Measurements from ENCODE around the gene DOCK2. TPM values are rescaled to one million over a fixed set of nuclear protein-coding genes. Genes with fewer than 3 reads are reported as not detected.

The DOCK2 gene
- total RNA-seq, 1 experiment from 2014 or later, result 1.4 TPM

DNA sequence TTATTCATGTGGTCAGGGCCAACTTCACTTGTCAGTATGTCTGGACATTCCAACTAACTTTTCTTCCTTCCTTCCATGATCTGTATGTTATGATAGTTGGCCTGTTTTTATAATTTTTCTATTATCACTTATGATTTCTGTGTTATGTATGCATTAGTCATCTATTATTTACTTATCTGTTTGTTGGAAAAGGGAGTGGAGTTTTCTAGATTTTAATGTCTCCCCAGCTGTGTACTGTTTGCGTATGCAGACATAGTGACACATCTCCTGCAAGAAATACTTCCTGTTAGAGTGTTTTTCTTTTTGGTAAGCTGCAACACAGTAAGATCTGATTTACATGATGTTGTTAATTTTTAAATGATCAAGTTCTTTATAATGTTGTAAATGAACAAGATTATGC, 351.9 kb downstream of the DOCK2 start:
- no peak for DNase-seq (ENCODE audit: low read depth, low spot score)
- H3K27me3 ChIP-seq (ENCODE audit: control insufficient read depth, insufficient read depth, low read length), result no peaks in the 10 kb centered on the region; the same call in 1 of the 2 replicates
- H3K36me3 ChIP-seq (ENCODE audit: control insufficient read depth, insufficient read depth, low read length), result no peaks in the 10 kb centered on the region
- intact Hi-C loops (cut with micrococcal nuclease; ENCODE audit: unreplicated experiment), result no loop called here
- no peaks in the 10 kb centered on the region for H3K4me1 ChIP-seq (ENCODE audit: control insufficient read depth, insufficient read depth, low read length)
- in situ Hi-C loops (cut with HindIII; ENCODE audit: low pct_unique_long_range_greater_than_20kb, low sequenced_read_pairs), result no loop called here
- BruUV-seq (replicated peaks), result no TSS peak
- no peak overlapping the region for H3K27ac ChIP-seq (ENCODE audit: low read length)
- no peaks in the 10 kb centered on the region for H3K9me3 ChIP-seq (ENCODE audit: control insufficient read depth, insufficient read depth, low read depth, low read length)
- no peak overlapping the region for H3K4me3 ChIP-seq (ENCODE audit: low read depth in 2 of 2, low read length in 2 of 2)
- ChIA-PET CTCF (no interaction called here), POLR2A (no interaction called here)
- TF ChIP-seq, protein P1, sequence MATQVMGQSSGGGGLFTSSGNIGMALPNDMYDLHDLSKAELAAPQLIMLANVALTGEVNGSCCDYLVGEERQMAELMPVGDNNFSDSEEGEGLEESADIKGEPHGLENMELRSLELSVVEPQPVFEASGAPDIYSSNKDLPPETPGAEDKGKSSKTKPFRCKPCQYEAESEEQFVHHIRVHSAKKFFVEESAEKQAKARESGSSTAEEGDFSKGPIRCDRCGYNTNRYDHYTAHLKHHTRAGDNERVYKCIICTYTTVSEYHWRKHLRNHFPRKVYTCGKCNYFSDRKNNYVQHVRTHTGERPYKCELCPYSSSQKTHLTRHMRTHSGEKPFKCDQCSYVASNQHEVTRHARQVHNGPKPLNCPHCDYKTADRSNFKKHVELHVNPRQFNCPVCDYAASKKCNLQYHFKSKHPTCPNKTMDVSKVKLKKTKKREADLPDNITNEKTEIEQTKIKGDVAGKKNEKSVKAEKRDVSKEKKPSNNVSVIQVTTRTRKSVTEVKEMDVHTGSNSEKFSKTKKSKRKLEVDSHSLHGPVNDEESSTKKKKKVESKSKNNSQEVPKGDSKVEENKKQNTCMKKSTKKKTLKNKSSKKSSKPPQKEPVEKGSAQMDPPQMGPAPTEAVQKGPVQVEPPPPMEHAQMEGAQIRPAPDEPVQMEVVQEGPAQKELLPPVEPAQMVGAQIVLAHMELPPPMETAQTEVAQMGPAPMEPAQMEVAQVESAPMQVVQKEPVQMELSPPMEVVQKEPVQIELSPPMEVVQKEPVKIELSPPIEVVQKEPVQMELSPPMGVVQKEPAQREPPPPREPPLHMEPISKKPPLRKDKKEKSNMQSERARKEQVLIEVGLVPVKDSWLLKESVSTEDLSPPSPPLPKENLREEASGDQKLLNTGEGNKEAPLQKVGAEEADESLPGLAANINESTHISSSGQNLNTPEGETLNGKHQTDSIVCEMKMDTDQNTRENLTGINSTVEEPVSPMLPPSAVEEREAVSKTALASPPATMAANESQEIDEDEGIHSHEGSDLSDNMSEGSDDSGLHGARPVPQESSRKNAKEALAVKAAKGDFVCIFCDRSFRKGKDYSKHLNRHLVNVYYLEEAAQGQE (IDR thresholded peaks at IDR 0.05; ENCODE audit: insufficient read depth in 1 of 2, low read depth in 2 of 2, low read length in 1 of 2), result no peak
- no peak for TF ChIP-seq SIN3A (IDR thresholded peaks at IDR 0.05; ENCODE audit: borderline replicate concordance, insufficient read depth, low read depth, low read length)
- no peak for TF ChIP-seq POLR2AphosphoS5 (IDR thresholded peaks at IDR 0.05; ENCODE audit: low read depth, low read length)
- TF ChIP-seq TCF7L2 (IDR thresholded peaks at IDR 0.05; ENCODE audit: low read depth, low read length), result no peak
- TF ChIP-seq, protein P2, sequence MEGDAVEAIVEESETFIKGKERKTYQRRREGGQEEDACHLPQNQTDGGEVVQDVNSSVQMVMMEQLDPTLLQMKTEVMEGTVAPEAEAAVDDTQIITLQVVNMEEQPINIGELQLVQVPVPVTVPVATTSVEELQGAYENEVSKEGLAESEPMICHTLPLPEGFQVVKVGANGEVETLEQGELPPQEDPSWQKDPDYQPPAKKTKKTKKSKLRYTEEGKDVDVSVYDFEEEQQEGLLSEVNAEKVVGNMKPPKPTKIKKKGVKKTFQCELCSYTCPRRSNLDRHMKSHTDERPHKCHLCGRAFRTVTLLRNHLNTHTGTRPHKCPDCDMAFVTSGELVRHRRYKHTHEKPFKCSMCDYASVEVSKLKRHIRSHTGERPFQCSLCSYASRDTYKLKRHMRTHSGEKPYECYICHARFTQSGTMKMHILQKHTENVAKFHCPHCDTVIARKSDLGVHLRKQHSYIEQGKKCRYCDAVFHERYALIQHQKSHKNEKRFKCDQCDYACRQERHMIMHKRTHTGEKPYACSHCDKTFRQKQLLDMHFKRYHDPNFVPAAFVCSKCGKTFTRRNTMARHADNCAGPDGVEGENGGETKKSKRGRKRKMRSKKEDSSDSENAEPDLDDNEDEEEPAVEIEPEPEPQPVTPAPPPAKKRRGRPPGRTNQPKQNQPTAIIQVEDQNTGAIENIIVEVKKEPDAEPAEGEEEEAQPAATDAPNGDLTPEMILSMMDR (IDR thresholded peaks at IDR 0.05), result no peak
- no peak for ATAC-seq

DNA sequence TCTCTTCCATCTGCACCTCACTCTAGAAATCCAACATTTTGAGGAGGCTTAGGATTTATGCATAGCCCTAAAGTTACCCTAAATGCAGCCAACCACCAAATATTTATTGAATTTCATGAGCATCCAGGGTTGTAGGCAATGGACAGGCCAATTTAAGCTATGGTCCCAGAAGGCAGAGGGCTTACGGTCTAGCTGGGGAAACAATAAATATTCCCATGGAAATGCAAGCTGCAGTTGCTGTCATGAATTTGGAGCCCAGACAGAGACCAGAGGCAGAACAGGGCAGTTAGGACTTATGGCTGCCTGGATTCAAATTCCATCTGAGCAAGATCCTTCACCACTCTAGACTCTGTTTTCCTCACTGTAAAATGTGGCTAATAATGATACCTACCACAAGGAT, 352.3 kb downstream of the DOCK2 start:
- in situ Hi-C loops (cut with HindIII; ENCODE audit: low pct_unique_long_range_greater_than_20kb, low sequenced_read_pairs) (no loop called here), intact Hi-C loops (cut with micrococcal nuclease; ENCODE audit: unreplicated experiment) (no loop called here)
- Histone ChIP-seq H3K9me3 (ENCODE audit: control insufficient read depth, insufficient read depth, low read depth, low read length) (no peaks in the 10 kb centered on the region), H3K36me3 (ENCODE audit: control insufficient read depth, insufficient read depth, low read length) (no peaks in the 10 kb centered on the region), H3K4me3 (ENCODE audit: low read depth in 2 of 2, low read length in 2 of 2) (no peak overlapping the region), H3K4me1 (ENCODE audit: control insufficient read depth, insufficient read depth, low read length) (no peaks in the 10 kb centered on the region), H3K27ac (ENCODE audit: low read length) (no peak overlapping the region), H3K27me3 (ENCODE audit: control insufficient read depth, insufficient read depth, low read length) (no peaks in the 10 kb centered on the region; the same call in 1 of the 2 replicates)
- BruUV-seq (replicated peaks), result no TSS peak
- ChIA-PET POLR2A (no interaction called here), CTCF (no interaction called here)
- no peak for DNase-seq (ENCODE audit: low read depth, low spot score)
- ATAC-seq, result no peak
- TF ChIP-seq, protein P2 (IDR thresholded peaks at IDR 0.05), result no peak
- TF ChIP-seq POLR2AphosphoS5 (IDR thresholded peaks at IDR 0.05; ENCODE audit: low read depth, low read length) (no peak), TCF7L2 (IDR thresholded peaks at IDR 0.05; ENCODE audit: low read depth, low read length) (no peak), SIN3A (IDR thresholded peaks at IDR 0.05; ENCODE audit: borderline replicate concordance, insufficient read depth, low read depth, low read length) (no peak)
- TF ChIP-seq, protein P1 (IDR thresholded peaks at IDR 0.05; ENCODE audit: insufficient read depth in 1 of 2, low read depth in 2 of 2, low read length in 1 of 2), result no peak
